NCI-H82 (cell line): ENCODE data around the gene VPS18.

ENCODE experiments used
- DNase-seq: peaks from one replicate; lab custom pipeline; 2025; lab: John Stamatoyannopoulos, UW

The VPS18 gene

DNA sequence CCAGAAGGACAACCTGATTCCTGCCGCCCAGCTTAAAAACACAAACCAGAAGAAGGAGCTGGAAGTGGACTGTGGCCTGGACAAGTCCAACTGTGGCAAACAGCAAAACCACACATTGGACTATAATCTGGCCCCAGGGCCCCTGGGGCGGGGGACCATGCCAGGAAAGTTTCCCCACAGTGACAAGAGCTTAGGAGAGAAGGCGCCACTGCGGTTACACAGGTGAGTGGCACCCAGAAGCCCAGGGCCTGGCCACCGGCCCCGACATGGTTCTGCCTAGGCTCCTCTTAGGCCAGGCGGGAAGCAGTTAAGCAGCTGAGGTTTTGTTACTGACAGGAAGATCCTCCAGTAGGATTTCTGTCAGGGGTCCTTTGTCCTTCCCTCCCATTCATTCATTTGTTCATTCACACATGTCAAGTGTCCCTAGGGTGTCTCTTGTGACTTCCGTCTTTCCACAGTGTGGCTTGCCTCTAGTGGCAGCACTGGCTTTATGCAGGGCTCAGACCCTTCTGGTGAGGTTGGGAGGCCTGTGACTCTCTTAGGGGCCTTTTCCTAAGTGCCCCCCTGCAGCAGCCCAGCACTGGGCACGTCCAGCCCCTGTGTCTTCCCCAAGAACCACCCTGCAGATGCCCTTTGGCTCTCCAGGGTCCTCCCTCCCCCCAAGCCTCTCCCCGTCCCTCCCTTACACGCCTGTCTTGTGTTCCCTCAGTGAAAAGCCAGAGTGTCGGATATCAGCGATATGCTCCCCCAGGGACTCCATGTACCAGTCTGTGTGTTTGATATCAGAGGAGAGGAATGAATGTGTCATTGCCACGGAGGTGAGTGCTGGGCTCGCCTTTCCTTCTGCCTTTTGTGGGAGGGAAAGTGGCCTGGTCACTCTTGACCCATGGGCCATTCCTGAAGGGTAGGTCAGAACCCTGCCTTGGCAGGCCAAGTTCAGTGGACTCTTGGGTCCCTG is 42.7 kb downstream of the VPS18 start:
- DNase-seq: peak; percentile 45

DNA sequence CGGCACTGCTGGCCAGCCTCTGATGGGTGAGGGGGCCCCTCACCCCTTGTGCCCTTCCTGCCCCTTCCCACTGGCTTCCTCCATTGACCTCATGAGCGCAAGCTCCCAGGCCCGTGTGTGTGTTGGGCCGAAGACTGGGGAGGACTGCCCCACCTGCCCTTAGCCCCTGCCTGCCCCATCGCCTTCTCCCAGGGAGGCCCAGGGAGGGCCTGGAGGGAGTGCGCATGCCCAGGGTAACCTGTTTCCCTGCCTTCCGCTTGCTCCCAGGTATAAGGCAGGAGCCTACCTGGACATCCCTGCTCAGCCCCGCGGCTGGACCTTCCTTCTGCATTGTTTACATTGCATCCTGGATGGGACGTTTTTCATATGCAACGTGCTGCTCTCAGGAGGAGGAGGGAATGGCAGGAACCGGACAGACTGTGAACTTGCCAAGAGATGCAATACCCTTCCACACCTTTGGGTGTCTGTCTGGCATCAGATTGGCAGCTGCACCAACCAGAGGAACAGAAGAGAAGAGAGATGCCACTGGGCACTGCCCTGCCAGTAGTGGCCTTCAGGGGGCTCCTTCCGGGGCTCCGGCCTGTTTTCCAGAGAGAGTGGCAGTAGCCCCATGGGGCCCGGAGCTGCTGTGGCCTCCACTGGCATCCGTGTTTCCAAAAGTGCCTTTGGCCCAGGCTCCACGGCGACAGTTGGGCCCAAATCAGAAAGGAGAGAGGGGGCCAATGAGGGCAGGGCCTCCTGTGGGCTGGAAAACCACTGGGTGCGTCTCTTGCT is 43.7 kb downstream of the VPS18 start:
- peak; percentile 16 for DNase-seq

DNA sequence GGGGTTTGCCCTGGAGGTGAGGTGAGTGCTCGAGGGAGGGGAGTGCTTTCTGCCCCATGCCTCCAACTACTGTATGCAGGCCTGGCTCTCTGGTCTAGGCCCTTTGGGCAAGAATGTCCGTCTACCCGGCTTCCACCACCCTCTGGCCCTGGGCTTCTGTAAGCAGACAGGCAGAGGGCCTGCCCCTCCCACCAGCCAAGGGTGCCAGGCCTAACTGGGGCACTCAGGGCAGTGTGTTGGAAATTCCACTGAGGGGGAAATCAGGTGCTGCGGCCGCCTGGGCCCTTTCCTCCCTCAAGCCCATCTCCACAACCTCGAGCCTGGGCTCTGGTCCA is 44.3 kb downstream of the VPS18 start:
- no peak for DNase-seq

DNA sequence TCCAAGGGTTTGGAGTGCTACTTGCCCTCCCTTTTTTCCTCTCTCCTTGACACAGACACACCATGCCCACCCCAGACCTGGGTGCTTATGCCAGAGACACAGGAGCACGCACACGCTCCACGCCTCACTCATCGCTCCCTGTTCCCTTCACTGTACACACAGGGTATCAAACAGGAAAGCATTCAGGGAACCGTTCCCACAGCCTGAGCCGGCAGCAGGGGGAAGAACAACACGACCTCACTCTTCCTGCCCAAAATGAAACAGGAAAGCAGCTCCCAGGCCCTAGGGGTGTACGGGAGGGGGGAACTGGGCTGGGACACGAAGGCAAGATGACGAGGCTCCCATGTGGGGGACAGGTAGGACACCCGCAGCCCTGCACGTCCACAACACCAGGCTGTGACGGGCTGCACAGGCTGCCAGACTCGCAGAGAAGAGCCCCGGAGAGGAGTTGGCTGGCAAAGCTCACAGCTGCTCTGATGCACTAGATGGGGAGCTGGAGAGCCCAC is 46.1 kb downstream of the VPS18 start:
- DNase-seq: no peak

DNA sequence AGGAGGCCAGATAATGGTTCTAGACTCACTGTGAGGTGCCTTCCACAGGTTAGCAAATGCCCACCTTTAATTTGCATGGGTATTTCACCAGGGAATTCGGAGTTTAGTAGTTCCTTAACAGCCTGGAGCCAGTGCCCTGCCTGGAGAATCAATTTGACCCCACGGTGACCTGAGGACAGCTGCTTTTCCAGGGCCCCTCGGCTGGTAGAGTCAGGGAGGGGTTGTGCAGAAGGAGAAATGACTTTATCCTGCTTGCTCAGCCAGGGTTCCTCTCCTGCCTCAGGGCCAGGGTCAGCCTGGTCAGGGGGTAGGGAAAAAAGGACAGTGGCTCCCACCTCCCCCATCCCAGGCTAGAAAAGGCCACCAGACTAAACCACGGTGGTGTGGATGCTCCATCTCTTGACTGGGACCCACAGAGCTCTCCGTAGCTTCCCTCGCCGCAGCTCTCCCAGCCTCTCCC is 46.8 kb downstream of the VPS18 start:
- DNase-seq: peak; percentile 59

DNA sequence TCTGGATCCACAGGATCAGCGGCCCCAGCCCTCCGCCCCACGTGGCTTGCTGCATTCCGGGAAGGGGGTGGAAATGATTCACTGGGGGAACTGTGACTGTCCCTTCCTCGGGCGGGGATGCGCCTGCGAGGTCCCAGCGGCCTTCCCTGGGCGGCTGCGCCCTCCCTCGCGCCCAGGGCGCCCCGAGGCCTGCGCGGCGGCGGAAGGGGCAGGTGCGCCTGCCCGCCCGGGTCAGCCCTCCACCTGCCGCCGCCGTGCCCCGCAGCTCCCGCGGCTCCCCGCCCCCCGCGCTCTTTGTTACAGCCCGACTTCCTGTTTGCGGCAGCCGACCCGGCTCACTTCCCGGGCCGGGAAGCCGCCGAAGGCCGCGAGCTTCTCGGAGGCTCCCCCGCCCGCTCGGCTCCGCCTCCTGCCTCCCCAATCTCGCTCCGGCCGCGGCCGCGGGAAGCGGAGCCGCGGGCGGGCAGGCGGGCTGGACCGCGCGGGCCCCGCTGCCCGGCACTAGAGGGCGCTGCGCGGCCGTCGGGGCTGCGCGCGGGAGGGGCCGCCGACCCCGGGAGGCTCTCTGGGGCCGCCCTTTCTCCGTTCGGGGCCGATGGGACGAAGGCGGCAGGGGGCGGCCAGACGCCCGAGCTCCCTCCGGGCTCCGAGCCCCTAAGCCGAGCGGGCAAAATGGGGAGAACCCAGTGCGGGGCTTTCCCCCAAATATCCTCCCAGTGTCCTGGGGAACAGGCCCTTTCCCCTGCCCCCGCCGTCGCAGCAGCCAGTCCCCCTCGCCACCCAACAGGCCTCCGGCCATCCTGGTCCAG is 47.5 kb downstream of the VPS18 start:
- peak; percentile 84 for DNase-seq

DNA sequence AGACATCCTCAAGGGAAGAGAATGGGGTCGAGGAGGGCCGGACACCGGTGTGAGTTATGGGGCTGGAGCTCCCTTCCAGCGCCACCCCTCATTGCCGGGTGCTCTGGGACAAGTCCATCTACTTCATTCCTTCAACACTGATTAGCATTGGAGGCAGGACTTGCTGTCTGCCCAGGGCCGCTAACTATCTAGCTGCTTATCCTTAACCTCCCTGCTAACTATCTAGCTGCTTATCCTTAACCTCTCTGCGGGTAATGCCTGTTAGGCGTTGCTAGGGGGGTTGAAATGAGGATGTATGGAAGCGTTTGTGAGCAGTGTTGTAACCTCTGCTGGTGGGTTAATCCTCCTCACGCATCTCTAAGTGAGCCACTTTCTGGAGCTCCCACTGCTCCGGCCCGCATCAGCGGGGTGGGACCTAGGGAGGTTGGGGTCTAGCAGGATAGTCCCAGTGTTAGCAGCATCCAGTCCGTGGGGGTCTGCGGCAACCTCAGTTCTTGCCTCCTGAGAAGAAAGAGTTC is 48.1 kb downstream of the VPS18 start:
- peak; percentile 59 for DNase-seq

DNA sequence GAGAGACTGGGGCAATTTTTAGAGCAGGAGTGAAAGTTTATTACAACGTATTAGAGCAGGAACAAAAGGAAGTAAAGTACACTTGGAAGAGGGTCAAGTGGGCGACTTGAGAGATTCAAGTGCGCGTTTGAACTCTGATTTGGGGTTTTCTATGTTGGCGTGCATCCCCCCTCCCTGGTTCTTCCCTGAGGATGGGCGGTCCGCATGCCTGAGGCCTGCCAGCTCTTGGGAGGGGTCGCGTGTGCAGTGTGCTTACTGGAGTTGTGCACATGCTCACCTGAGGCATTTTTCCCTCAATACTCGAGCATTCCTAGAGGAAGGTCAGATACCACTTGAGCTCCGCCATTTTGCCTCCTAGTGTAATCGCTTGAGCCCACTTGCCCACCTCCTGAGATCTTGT is 48.6 kb downstream of the VPS18 start:
- no peak for DNase-seq

DNA sequence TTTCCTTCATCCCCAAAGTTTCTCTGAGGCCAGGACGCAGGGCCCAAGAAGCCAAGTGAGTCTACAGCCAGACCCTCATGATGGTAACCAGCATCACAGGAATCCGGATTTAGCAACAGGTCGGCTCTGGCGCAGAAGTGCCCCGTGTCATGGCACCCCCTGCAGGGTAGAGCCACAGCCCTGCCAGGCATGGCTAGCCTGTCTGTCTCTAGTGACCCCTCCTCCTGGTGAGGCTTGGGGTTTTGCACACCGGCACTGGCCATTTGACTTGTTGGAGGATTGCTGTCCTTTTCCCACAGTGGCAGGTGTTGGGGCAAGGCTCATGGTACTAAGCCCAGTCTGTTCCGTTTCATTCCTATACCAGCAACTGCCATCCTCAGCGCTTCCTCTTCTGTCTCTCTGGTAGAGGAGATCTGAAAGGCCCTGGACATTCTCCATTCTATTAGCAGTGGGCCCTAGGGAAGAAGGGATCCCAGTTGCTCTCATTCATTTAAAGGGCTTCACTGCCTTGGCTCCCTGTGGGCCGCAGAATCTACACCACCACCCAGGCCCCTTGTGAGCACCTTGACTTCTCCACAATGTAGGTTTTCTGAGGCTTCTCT is 49.6 kb downstream of the VPS18 start:
- DNase-seq: no peak

DNA sequence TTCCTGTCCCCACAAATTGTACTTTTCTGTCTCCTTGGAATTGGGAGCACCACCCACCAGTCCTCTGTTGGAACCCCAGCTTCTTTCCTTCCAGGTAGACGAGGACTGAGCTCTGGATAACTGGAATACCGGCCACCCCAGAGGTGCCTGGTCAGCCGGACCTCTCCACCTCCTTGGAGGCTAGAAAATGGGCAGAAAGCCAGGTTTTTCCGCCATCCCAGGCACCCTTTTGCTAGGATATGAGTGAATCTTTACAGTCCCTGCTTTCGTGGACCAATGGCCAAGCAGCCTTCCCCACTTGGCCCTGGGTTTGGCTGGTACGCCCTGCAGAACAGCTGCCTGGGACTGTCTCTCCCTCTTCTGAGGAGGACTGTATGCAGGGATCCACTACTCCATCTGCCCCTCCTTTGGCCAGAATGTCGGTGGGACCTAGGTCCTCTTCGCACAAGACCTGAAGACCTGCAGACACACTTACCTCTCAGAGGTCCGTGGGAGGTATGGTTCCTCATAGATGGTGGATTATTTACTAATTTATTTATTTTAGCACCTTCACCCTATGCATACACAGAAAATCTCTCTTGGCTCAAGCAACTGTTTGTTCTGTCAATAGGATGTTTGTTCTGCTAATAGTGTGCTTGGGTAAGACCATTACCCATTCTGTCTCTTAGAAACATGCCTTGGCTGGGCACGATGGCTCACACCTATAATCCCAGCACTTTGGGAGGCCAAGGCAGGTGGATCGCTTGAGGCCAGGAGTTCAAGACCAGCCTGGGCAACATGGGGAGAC is 50.5 kb downstream of the VPS18 start:
- no peak for DNase-seq

DNA sequence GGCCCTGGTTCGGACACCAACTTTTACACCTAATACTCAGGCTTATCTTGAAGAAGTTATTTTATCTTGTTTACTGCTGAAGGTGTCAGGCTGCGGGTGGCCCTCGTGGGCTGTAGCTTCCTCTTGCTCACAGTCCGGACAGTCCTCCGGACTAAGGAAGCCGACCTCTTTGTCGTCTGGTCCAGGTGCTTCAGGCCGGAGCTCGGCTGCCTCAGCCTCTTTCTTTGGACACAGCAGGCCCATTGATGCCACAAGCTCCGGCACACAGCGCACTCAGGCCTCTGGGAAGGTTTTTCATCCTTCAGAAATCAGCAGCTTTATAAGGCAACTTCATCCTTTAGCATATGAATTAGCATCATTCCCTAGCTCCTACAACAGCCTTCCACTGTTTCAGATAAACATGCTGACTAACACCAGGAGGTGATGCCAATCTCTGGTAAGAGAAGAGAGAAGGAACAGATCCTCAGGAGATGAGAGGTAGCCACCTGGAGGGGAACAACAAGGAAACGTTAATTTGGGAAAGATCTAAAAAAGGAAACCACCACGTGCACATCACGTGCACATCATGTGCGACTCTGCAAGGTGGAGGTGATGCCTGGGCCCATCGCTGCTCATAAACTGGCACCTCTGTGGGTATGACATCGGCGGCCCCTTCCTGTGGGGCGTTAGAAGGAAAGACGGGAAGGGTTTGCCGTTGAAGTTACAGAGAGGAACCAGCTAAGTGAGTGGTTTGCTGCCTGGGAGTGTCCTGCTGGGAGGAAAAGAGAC is 54.6 kb downstream of the VPS18 start:
- DNase-seq: no peak

DNA sequence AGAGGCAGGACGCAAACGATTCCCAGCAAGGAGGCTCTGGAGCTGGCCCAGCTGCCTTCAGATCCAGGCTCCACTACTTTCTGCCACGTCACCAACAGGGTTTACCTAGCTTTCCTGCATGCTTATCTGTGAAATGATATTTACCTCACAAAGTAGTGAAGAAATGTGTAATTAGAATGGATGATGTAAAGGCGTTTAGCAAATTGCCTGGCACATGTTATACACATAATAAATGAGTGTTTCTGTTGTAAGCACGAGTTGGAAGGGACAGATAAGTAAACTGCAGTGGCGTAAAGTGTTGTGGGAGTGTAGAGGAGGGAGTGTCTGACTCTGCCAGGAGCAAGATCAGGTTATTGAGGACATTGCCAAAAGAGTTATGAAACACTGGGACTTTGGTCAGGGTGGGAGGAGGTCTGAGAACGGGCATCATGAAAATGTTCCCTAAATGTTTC is 55.5 kb downstream of the VPS18 start:
- DNase-seq: no peak

DNA sequence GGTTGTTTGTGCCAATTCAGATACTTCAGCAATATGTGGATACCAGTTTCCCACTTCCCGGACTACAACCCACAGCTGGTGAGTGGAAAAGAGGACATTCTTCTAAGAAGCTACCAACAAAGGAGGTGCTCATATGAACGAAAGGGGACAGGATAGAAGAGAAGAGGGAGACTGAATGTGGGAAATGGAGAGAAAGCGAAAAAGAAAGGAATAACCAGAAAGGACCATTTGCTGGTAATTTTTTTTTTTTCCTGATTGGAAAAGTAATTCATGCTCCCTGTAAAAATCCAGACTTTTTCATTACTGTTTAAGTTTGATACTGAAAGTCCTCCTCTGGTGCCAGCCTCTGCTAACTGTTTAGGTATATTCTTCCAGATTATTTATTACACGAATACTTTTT is 57.5 kb downstream of the VPS18 start:
- DNase-seq: no peak

DNA sequence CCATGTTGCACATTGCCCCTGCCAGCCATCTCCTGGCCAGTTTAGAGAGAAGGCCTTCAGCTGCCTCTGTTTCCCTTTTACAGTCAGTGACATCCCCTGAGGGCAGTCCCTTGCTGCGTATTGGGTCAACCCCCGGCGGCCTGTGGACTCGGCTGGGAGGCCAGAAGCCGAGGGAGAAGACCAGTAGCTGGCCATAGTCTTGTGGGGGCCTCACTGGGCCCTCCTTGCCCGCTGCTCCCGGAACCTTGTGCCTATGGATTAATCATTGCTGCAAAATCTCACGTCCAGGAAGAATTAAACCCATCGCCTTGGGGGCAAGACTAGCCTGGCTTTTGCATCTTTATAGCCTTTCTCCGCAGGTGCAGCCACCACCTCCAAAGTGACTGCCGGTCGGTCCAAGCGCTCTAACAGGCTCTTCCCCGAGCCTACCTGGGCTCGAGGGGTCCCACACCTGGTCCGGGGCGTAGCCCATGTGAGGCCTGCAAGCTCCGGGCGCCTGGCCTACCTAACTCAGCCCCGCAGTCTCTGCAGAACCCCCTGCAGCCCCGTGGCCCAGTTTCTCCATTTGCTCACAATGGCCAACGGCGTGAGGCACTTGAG is 58.2 kb downstream of the VPS18 start:
- no peak for DNase-seq

DNA sequence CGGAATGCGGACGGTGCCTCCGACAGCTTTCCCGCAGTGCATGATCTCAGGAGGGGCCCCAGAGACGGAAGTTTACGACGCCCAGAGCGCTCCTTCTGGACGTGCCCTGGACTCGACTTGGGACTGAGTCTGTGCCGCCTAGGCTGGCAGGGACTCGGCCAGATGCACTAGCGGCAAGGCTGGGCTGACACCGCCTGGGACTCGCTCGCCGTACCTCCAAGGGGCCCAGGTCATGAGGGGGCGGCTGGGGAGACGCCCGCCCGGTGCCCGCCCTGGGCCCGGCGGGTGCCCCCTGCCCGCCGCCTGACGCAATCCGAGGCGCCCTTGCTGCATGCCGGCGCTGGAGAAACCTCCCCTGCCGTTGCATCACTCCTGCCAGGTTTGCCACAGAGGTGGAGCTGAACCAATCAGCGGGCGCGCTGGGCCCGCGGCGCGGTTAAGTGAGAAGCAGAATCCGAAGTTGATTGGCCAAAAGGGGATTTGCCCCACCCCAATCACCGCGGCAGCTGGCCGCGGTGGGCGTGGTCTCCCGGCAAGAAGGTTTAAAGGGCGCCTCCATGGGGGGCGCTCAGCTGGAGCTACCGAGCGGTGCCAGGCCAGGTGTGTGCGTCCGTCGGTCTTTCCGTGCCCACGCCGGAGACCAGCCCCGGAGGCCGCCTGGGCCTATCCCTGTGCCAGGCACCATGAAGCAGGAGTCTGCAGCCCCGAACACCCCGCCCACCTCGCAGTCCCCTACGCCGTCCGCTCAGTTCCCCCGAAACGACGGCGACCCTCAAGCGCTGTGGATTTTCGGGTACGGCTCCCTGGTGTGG is 58.9 kb downstream of the VPS18 start, which contains the start of gene CHAC1:
CHAC1 (plus strand) TSS at position 571 of the 812 bp plus-strand sequence; CDS start at position 684, 113 bp downstream.
- DNase-seq: peak; percentile 99
